GM23248 (cell line): ENCODE measurements around the gene SLC22A13. TPM values are rescaled to one million over a fixed set of nuclear protein-coding genes. Genes with fewer than 3 reads are reported as not detected.
"Not testable (repeated sequence)": the region's sequence is repeated elsewhere in the genome, so short reads cannot be mapped to it uniquely, and the experiment has no call there.

Source experiments
- DNase-seq: peaks from one replicate; pipeline ENCODE4 v3.0.0-alpha.2; 2015
- H2AFZ ChIP-seq: fragments of 200-600 bp; sonication (generic); 2 replicates; pipeline ENCODE4 v1.6.1; 2016; ENCODE audit warnings: antibody characterized with exemption
- H3F3A ChIP-seq: fragments of 200-600 bp; sonication (generic); 2 replicates; pipeline ENCODE4 v1.6.1; 2016; ENCODE audit warnings: mild to moderate bottlenecking, antibody characterized with exemption, mixed run types; ENCODE audit not compliant: insufficient read depth
- H3K27ac ChIP-seq: fragments of 200-600 bp; sonication (generic); 2 replicates; pipeline ENCODE4 v1.5.1; 2016; ENCODE audit warnings: mild to moderate bottlenecking
- H3K27me3 ChIP-seq: fragments of 200-600 bp; sonication (generic); replicated peaks from 2 replicates; pipeline ENCODE4 v1.6.1; 2016; ENCODE audit warnings: mild to moderate bottlenecking; ENCODE audit not compliant: insufficient read depth
- H3K36me3 ChIP-seq: fragments of 200-600 bp; sonication (generic); 2 replicates; pipeline ENCODE4 v1.6.1; 2016; ENCODE audit warnings: low read depth, mild to moderate bottlenecking
- H3K4me1 ChIP-seq: fragments of 200-600 bp; sonication (generic); 2 replicates; pipeline ENCODE4 v1.6.1; 2016; ENCODE audit warnings: mild to moderate bottlenecking; ENCODE audit not compliant: insufficient read depth
- H3K4me2 ChIP-seq: fragments of 200-600 bp; sonication (generic); one replicate; pipeline ENCODE4 v1.6.1; 2016; ENCODE audit warnings: mild to moderate bottlenecking; ENCODE audit not compliant: unreplicated experiment
- H3K4me3 ChIP-seq: fragments of 200-600 bp; sonication (generic); 2 replicates; pipeline ENCODE4 v1.5.1; 2016; ENCODE audit warnings: mild to moderate bottlenecking
- H3K79me2 ChIP-seq: fragments of 200-600 bp; sonication (generic); 2 replicates; pipeline ENCODE4 v1.6.1; 2016; ENCODE audit warnings: mild to moderate bottlenecking; ENCODE audit not compliant: insufficient read depth
- H3K9ac ChIP-seq: fragments of 200-600 bp; sonication (generic); 2 replicates; pipeline ENCODE4 v1.6.1; 2016; ENCODE audit warnings: mild to moderate bottlenecking
- H3K9me2 ChIP-seq: fragments of 200-600 bp; sonication (generic); 2 replicates; pipeline ENCODE4 v1.6.1; 2016; ENCODE audit warnings: mixed run types, mild to moderate bottlenecking, moderate library complexity; ENCODE audit not compliant: insufficient read depth
- H3K9me3 ChIP-seq: fragments of 200-600 bp; sonication (generic); one replicate; pipeline ENCODE4 v1.6.1; 2017; ENCODE audit warnings: low read depth
- H4K20me1 ChIP-seq: fragments of 200-600 bp; sonication (generic); 2 replicates; pipeline ENCODE4 v1.6.0; 2016; ENCODE audit not compliant: insufficient read depth
- EZH2 ChIP-seq: fragments of 200-600 bp; sonication (generic); IDR thresholded peaks from 2 replicates; pipeline ENCODE4 v1.6.1; 2018; ENCODE audit warnings: antibody characterized with exemption, mild to moderate bottlenecking; ENCODE audit not compliant: insufficient read depth, poor library complexity, severe bottlenecking
- EZH2phosphoT487 ChIP-seq: fragments of 200-600 bp; sonication (generic); IDR thresholded peaks from 2 replicates; pipeline ENCODE4 v1.6.1; 2018; ENCODE audit warnings: antibody characterized with exemption, moderate library complexity, mild to moderate bottlenecking, low read depth; ENCODE audit not compliant: insufficient read depth
- WGBS, 2 experiments: methylation state at CpG; one replicate each; pipeline ENCODE4 v1.1.6; 2015 to 2017; ENCODE audit warnings: low lambda C conversion rate in 2 of 2, low coverage in 1 of 2; ENCODE audit errors: missing lambda C conversion rate in 2 of 2; 5-methylcytosine and 5-hydroxymethylcytosine counted together
- in situ Hi-C: fragments of 300-500 bp; cut with MboI; formaldehyde crosslinking; loops from 2 replicates; pipeline ENCODE4 v1.15.0; 2020
- polyA plus RNA-seq: library from polyadenylated mRNA; unstranded; fragments of >200 nt; fragmentation: Nextera tagmentation; extraction: Ambion mirVana; gene quantifications from 2 replicates; pipeline ENCODE4 v1.2.1, GENCODE V29; 2016
- total RNA-seq: library from RNA; depleted of rRNA; stranded (reverse); fragments of >200 nt; shearing (Covaris generic); gene quantifications from 2 replicates; pipeline ENCODE4 v1.2.3, GENCODE V29; 2014

SLC22A13 gene
- total and polyA plus RNA-seq, 2 experiments from 2014 or later, result 0.86 TPM; not detected in 1

- no peaks in the 10 kb centered on the region for H4K20me1 ChIP-seq
- TF ChIP-seq EZH2phosphoT487 (no peak), EZH2 (no peak)
- H3K4me1 ChIP-seq, result peaks cover 6% of the 10 kb centered on the region
- DNase-seq, result no peak
- H3K79me2 ChIP-seq, result no peaks in the 10 kb centered on the region
- no peak overlapping the region for H3K4me2 ChIP-seq
- no peak overlapping the region for H3K27ac ChIP-seq
- H3K9me2 ChIP-seq, result no peaks in the 10 kb centered on the region
- no peak overlapping the region for H3K9ac ChIP-seq
- in situ Hi-C loops, result no loop called here
- WGBS, 2 experiments, result 48 to 52% methylated on average over 6 of the region's 6 CpGs
- no peaks in the 10 kb centered on the region for H3K9me3 ChIP-seq
- no peak overlapping the region for H3K4me3 ChIP-seq
- no peak overlapping the region for H2AFZ ChIP-seq
- H3F3A ChIP-seq, result no peaks in the 10 kb centered on the region
- H3K36me3 ChIP-seq, result no peaks in the 10 kb centered on the region
- H3K27me3 ChIP-seq, result no peaks in the 10 kb centered on the region
Observed at GRCh38 chr3:38284756-38285150, 19.1 kb downstream of the SLC22A13 start.

GRCh38 chr3:38289286-38290217 lies 23.9 kb downstream of the SLC22A13 start:
- H3K4me3 ChIP-seq, H2AFZ ChIP-seq, H3K9ac ChIP-seq, H3K27me3 ChIP-seq, H3F3A ChIP-seq, DNase-seq, H3K4me2 ChIP-seq, H3K27ac ChIP-seq, H3K79me2 ChIP-seq, H3K36me3 ChIP-seq, H3K4me1 ChIP-seq, H3K9me2 ChIP-seq, H4K20me1 ChIP-seq, in situ Hi-C loops, H3K9me3 ChIP-seq: not testable (repeated sequence)
- WGBS, 2 experiments, result 88 to 89% methylated on average over 16 of the region's 16 CpGs

- H3K9me2 ChIP-seq, H3K9me3 ChIP-seq, H2AFZ ChIP-seq, H3K79me2 ChIP-seq, H3K27ac ChIP-seq, H3K36me3 ChIP-seq, H3K4me3 ChIP-seq, in situ Hi-C loops, H3K27me3 ChIP-seq, H3K9ac ChIP-seq, DNase-seq, H3F3A ChIP-seq, H3K4me2 ChIP-seq, H4K20me1 ChIP-seq, H3K4me1 ChIP-seq: not testable (repeated sequence)
- 89 to 91% methylated on average over 4 of the region's 4 CpGs for WGBS, 2 experiments
Observed at GRCh38 chr3:38297053-38297452, 31.4 kb downstream of the SLC22A13 start.

- Histone ChIP-seq H3K4me3 (no peak overlapping the region), H3K4me2 (no peak overlapping the region), H3K9ac (no peak overlapping the region), H3K27ac (no peak overlapping the region), H3K9me3 (no peaks in the 10 kb centered on the region), H3K4me1 (no peaks in the 10 kb centered on the region), H3F3A (no peaks in the 10 kb centered on the region), H3K27me3 (no peaks in the 10 kb centered on the region), H3K79me2 (no peaks in the 10 kb centered on the region), H3K9me2 (no peaks in the 10 kb centered on the region), H3K36me3 (no peaks in the 10 kb centered on the region), H4K20me1 (no peaks in the 10 kb centered on the region), H2AFZ (no peak overlapping the region)
- in situ Hi-C loops, result no loop called here
- DNase-seq, result no peak
- no peak for TF ChIP-seq EZH2
- no peak for TF ChIP-seq EZH2phosphoT487
Observed at GRCh38 chr3:38297537-38297936, 31.9 kb downstream of the SLC22A13 start.
